WTC11 (cell line): ENCODE measurements around the gene DOP1A. TPM values are rescaled to one million over a fixed set of nuclear protein-coding genes. Genes with fewer than 3 reads are reported as not detected.

ENCODE experiments used
- ATAC-seq: fragments of 200-7000 bp; cut with Tn5 transposase; 2 replicates; pipeline ENCODE4 v1.10.0; 2021; ENCODE audit warnings: mild to moderate bottlenecking, moderate library complexity
- CTCF ChIA-PET: fragments of 300-600 bp; sonication (Branson Sonifier 250); formaldehyde crosslinking; loops from one replicate; lab custom pipeline; 2021; ENCODE audit warnings: antibody characterized with exemption; lab: Charles Lee
- POLR2A ChIA-PET: fragments of 350-600 bp; sonication (Branson Sonifier 250); formaldehyde crosslinking; loops from one replicate; lab custom pipeline; 2021; ENCODE audit warnings: antibody characterized with exemption; lab: Charles Lee
- DNase-seq: peaks from one replicate; pipeline ENCODE4 v3.0.0; 2021; ENCODE audit warnings: low spot score
- H3K27ac Mint-ChIP-seq: 2 replicates; pipeline ENCODE4 v1.8.0; 2021; ENCODE audit warnings: mixed read lengths
- H3K27me3 Mint-ChIP-seq: 2 replicates; pipeline ENCODE4 v1.8.0; 2021; ENCODE audit warnings: low read depth, mild to moderate bottlenecking, moderate library complexity, mixed read lengths
- H3K36me3 Mint-ChIP-seq: 2 replicates; pipeline ENCODE4 v1.8.0; 2021; ENCODE audit warnings: mixed read lengths
- H3K4me1 Mint-ChIP-seq: 2 replicates; pipeline ENCODE4 v1.8.0; 2022; ENCODE audit warnings: mixed read lengths
- H3K4me3 Mint-ChIP-seq: 2 replicates; pipeline ENCODE4 v1.8.0; 2021; ENCODE audit warnings: mild to moderate bottlenecking, moderate library complexity, mixed read lengths
- H3K9me3 Mint-ChIP-seq: 2 replicates; pipeline ENCODE4 v1.8.0; 2021; ENCODE audit warnings: mixed read lengths
- CTCF ChIP-seq: fragments of 200-600 bp; IDR thresholded peaks from 2 replicates; pipeline ENCODE4 v1.8.0; 2022; ENCODE audit warnings: antibody characterized with exemption
- E2F4 ChIP-seq: sonication (generic); formaldehyde crosslinking; IDR thresholded peaks from 2 replicates; pipeline ENCODE4 v1.8.1; 2022; ENCODE audit warnings: low read depth, mild to moderate bottlenecking, moderate library complexity, missing genetic modification reagents, borderline replicate concordance
- E2F5 ChIP-seq: sonication (generic); formaldehyde crosslinking; IDR thresholded peaks from 2 replicates; pipeline ENCODE4 v1.8.1; 2022; ENCODE audit warnings: mild to moderate bottlenecking, moderate library complexity, missing genetic modification reagents
- ESRRA ChIP-seq: sonication (generic); formaldehyde crosslinking; IDR thresholded peaks from 2 replicates; pipeline ENCODE4 v1.8.1; 2022; ENCODE audit warnings: mild to moderate bottlenecking, missing genetic modification reagents, borderline replicate concordance
- ETV6 ChIP-seq: sonication (generic); formaldehyde crosslinking; IDR thresholded peaks from 2 replicates; pipeline ENCODE4 v1.8.1; 2022; ENCODE audit warnings: mild to moderate bottlenecking, missing genetic modification reagents
- FOXK1 ChIP-seq: sonication (generic); formaldehyde crosslinking; IDR thresholded peaks from 2 replicates; pipeline ENCODE4 v1.8.0; 2022; ENCODE audit warnings: mild to moderate bottlenecking, moderate library complexity, missing genetic modification reagents
- IRF1 ChIP-seq: sonication (generic); formaldehyde crosslinking; IDR thresholded peaks from 2 replicates; pipeline ENCODE4 v1.8.0; 2023; ENCODE audit warnings: missing genetic modification reagents
- JUN ChIP-seq: sonication (generic); formaldehyde crosslinking; IDR thresholded peaks from 2 replicates; pipeline ENCODE4 v1.8.0; 2023; ENCODE audit warnings: mild to moderate bottlenecking, missing genetic modification reagents
- MAX ChIP-seq: sonication (generic); formaldehyde crosslinking; IDR thresholded peaks from 2 replicates; pipeline ENCODE4 v1.8.0; 2022; ENCODE audit warnings: mild to moderate bottlenecking, missing genetic modification reagents
- MLX ChIP-seq: sonication (generic); formaldehyde crosslinking; IDR thresholded peaks from 2 replicates; pipeline ENCODE4 v1.8.1; 2023; ENCODE audit warnings: mild to moderate bottlenecking, missing genetic modification reagents, moderate library complexity
- MXD4 ChIP-seq: fragments of 250-450 bp; sonication (Bioruptor Pico); IDR thresholded peaks from 2 replicates; pipeline ENCODE4 v1.8.0; 2021; ENCODE audit warnings: mild to moderate bottlenecking, moderate library complexity, borderline replicate concordance
- NR1H2 ChIP-seq: sonication (generic); formaldehyde crosslinking; IDR thresholded peaks from 2 replicates; pipeline ENCODE4 v1.9.0; 2021; ENCODE audit warnings: mild to moderate bottlenecking, moderate library complexity, missing genetic modification reagents
- PREB ChIP-seq: sonication (generic); formaldehyde crosslinking; IDR thresholded peaks from 2 replicates; pipeline ENCODE4 v1.8.1; 2022; ENCODE audit warnings: mild to moderate bottlenecking, missing genetic modification reagents, moderate library complexity, borderline replicate concordance
- SMAD4 ChIP-seq: sonication (generic); formaldehyde crosslinking; IDR thresholded peaks from 2 replicates; pipeline ENCODE4 v1.8.0; 2022; ENCODE audit warnings: mild to moderate bottlenecking, missing genetic modification reagents
- SOX15 ChIP-seq: fragments of 250-450 bp; sonication (Bioruptor Pico); IDR thresholded peaks from 2 replicates; pipeline ENCODE4 v1.9.0; 2021; ENCODE audit warnings: mild to moderate bottlenecking
- SP1 ChIP-seq: sonication (generic); formaldehyde crosslinking; conservative IDR thresholded peaks from 2 replicates; pipeline ENCODE4 v1.8.1; 2022; ENCODE audit warnings: missing genetic modification reagents
- TP53 ChIP-seq: sonication (generic); formaldehyde crosslinking; IDR thresholded peaks from 2 replicates; pipeline ENCODE4 v1.8.1; 2023; ENCODE audit warnings: mild to moderate bottlenecking, missing genetic modification reagents
- ZNF317 ChIP-seq: sonication (generic); formaldehyde crosslinking; IDR thresholded peaks from 2 replicates; pipeline ENCODE4 v1.8.1; 2023; ENCODE audit warnings: low read depth, mild to moderate bottlenecking, moderate library complexity, missing genetic modification reagents, borderline replicate concordance
- ZNF396 ChIP-seq: fragments of 250-450 bp; sonication (Bioruptor Pico); IDR thresholded peaks from 2 replicates; pipeline ENCODE4 v1.8.0; 2021; ENCODE audit warnings: mild to moderate bottlenecking, moderate library complexity, borderline replicate concordance
- ZNF416 ChIP-seq: fragments of 250-450 bp; sonication (Bioruptor Pico); IDR thresholded peaks from 2 replicates; pipeline ENCODE4 v1.9.0; 2021; ENCODE audit warnings: mild to moderate bottlenecking, inconsistent platforms
- ZNF423 ChIP-seq: fragments of 250-450 bp; sonication (Bioruptor Pico); IDR thresholded peaks from 2 replicates; pipeline ENCODE4 v2.1.2; 2022; ENCODE audit warnings: mild to moderate bottlenecking, moderate library complexity
- ZSCAN18 ChIP-seq: fragments of 250-450 bp; sonication (Bioruptor Pico); IDR thresholded peaks from 2 replicates; pipeline ENCODE4 v2.1.2; 2022; ENCODE audit warnings: mild to moderate bottlenecking, moderate library complexity
- total RNA-seq: library from RNA; stranded (reverse); gene quantifications from 3 replicates; pipeline ENCODE4 v1.2.3, GENCODE V29; 2021

The DOP1A gene
- total RNA-seq, 1 experiment from 2014 or later = 16.9 TPM

- TF ChIP-seq ESRRA = no peak
- TF ChIP-seq FOXK1 (CRISPR knock-in tag) = no peak
- no peak for TF ChIP-seq E2F5 (CRISPR knock-in tag)
- no peak for TF ChIP-seq TP53 (CRISPR knock-in tag)
- no peak for TF ChIP-seq JUN (CRISPR knock-in tag)
- TF ChIP-seq ZNF396 (CRISPR knock-in tag) = no peak
These were observed 29.2 kb upstream of the DOP1A start (continued) for GRCh38 chr6:83038246-83038645.

- H3K4me3 Mint-ChIP-seq = no peak overlapping the region
- no peaks in the 10 kb centered on the region for H3K9me3 Mint-ChIP-seq
- DNase-seq (no peak), ATAC-seq (no peak)
- no peak overlapping the region for H3K27ac Mint-ChIP-seq
- peaks cover 5% of the 10 kb centered on the region for H3K36me3 Mint-ChIP-seq
- ChIA-PET POLR2A (no interaction called here), CTCF (no interaction called here)
- peaks cover 21% of the 10 kb centered on the region for H3K4me1 Mint-ChIP-seq
- TF ChIP-seq ETV6 (CRISPR knock-in tag) (no peak), SMAD4 (no peak), IRF1 (no peak), NR1H2 (no peak), MLX (no peak), ZNF416 (CRISPR knock-in tag) (no peak)
- no peaks in the 10 kb centered on the region for H3K27me3 Mint-ChIP-seq
These were observed 24.9 kb upstream of the DOP1A start for GRCh38 chr6:83042467-83043053.

GRCh38 chr6:83044091-83044768, 23.2 kb upstream of the DOP1A start:
- POLR2A ChIA-PET = no interaction called here
- DNase-seq = no peak
- Mint-ChIP-seq H3K27ac (peak overlapping the region; percentile 2; the same call in 1 of the 2 replicates), H3K4me1 (peaks cover 33% of the 10 kb centered on the region), H3K36me3 (peaks cover 5% of the 10 kb centered on the region), H3K4me3 (no peak overlapping the region), H3K9me3 (no peaks in the 10 kb centered on the region), H3K27me3 (no peaks in the 10 kb centered on the region)
- TF ChIP-seq ZNF423 (CRISPR knock-in tag) = no peak
- no peak for TF ChIP-seq FOXK1 (CRISPR knock-in tag)
- TF ChIP-seq SP1 (CRISPR knock-in tag) = no peak
- no peak for TF ChIP-seq JUN (CRISPR knock-in tag)
- TF ChIP-seq MXD4 (CRISPR knock-in tag) = no peak
- no peak for TF ChIP-seq ZNF317 (CRISPR knock-in tag)
- no peak for TF ChIP-seq MAX
- no peak for TF ChIP-seq CTCF
- no peak for TF ChIP-seq PREB (CRISPR knock-in tag)
- no peak for TF ChIP-seq SOX15
- TF ChIP-seq ZSCAN18 (CRISPR knock-in tag) = no peak
- no peak for TF ChIP-seq E2F4 (CRISPR knock-in tag)
- no peak for ATAC-seq
- CTCF ChIA-PET = interaction anchor here (0.6 kb wide), 1 partner anchor 21 kb away, joined by 3 read pairs; the partner anchor contains the start of gene UBE3D
